Mucosa of rectum (tissue), 2 donors: ENCODE measurements around the gene CDK9.
A peak's percentile ranks its signal among the peaks of the same experiment; 100 is the strongest.
"Not testable (repeated sequence)": the region's sequence is repeated elsewhere in the genome, so short reads cannot be mapped to it uniquely, and the experiment has no call there.

ENCODE experiments used
- H3K27ac ChIP-seq, 2 donors: one replicate each; pipeline ENCODE4 v1.7.0; 2013; ENCODE audit warnings: inconsistent platforms in 2 of 2, low read depth in 2 of 2, low read length in 2 of 2
- H3K27me3 ChIP-seq, 2 donors: one replicate each; pipeline ENCODE4 v1.7.0; 2013; ENCODE audit warnings: low read length in 2 of 2; ENCODE audit not compliant: control insufficient read depth in 2 of 2, insufficient read depth in 2 of 2
- H3K36me3 ChIP-seq, 2 donors: one replicate each; pipeline ENCODE4 v1.7.0; 2013; ENCODE audit warnings: low read length in 2 of 2; ENCODE audit not compliant: control insufficient read depth in 2 of 2, insufficient read depth in 2 of 2
- H3K4me1 ChIP-seq, 2 donors: one replicate each; pipeline ENCODE4 v1.7.0; 2013; ENCODE audit warnings: low read length in 2 of 2, mild to moderate bottlenecking in 1 of 2; ENCODE audit not compliant: control insufficient read depth in 2 of 2, insufficient read depth in 2 of 2
- H3K4me3 ChIP-seq, 2 donors: one replicate each; pipeline ENCODE4 v1.7.0; 2013; ENCODE audit warnings: low read length in 2 of 2
- H3K9ac ChIP-seq, 2 donors: one replicate each; pipeline ENCODE4 v1.7.0; 2013; ENCODE audit warnings: low read length in 2 of 2, low read depth in 1 of 2, mild to moderate bottlenecking in 1 of 2
- H3K9me3 ChIP-seq, 2 donors: one replicate each; pipeline ENCODE4 v1.7.0; 2013; ENCODE audit warnings: low read length in 2 of 2; ENCODE audit not compliant: control insufficient read depth in 2 of 2
- donor health status: healthy.
- donor health status: Normal muscosa, but diverticular disease.

CDK9 gene

DNA sequence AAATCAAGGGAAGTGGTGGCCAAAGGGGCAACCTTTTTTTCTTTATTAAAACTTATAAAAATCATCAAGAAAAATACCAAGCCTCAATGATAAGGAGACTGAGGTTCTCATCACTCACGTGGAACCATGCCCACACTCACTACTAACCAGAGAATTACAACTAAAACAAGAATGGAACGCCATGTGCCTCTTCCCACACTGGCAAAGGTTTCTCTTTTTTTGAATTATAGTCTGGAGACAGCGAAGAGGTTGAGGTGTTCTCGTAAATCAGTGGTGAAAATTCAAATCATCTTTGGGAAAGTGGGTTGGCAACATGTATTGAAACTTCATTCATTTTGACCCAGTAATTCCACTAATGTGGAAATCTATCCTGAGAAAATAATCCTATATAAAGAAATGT lies 36.3 kb downstream of the CDK9 start:
- Histone ChIP-seq H3K27ac (no peak overlapping the region), H3K4me3 (no peak overlapping the region), H3K9me3 (no peaks in the 10 kb centered on the region), H3K4me1 (peaks cover 0 to 6% of the 10 kb centered on the region in 2 donors), H3K36me3 (peaks cover 4 to 22% of the 10 kb centered on the region in 2 donors), H3K9ac (no peak overlapping the region), H3K27me3 (no peaks in the 10 kb centered on the region)

DNA sequence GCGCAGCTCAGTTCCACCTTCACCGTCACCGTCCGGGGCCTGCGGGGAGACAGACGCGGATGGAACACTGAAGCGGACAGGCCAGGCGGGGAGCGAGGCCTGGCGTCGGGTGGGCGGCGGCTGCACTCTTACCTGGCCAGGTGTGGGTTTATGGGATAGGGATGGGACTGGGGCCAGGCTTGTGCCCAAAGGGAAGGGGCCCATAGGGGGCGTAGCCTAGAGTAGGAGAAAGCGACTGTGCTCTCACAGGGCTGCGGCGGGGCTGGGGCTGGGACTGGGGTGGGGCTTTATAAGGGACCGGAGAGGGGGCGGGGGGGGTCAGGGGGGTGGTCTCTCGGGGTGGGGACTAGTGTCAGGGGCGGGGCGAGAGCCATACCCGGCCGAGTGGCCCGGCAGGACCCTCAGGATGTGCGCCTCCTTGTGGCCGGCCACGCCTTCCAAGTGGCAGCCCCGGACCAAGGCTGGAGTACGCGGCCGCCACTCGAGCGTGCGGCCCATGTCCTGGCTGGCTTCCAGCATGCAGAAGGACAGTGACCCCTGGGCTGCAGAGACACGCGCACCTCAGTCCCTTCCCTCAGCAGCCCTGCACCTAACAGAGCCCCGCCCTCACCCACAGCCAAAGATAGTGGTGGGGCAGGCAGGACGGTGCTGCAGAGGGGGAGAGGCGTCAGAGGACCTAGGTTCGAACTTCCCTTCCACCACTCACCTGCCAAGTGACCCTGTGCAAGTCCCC lies 39.7 kb downstream of the CDK9 start:
- Histone ChIP-seq H3K4me1 (peaks cover 4 to 18% of the 10 kb centered on the region in 2 donors), H3K27me3 (no peaks in the 10 kb centered on the region), H3K9me3 (no peaks in the 10 kb centered on the region), H3K4me3 (no peak overlapping the region), H3K27ac (no peak overlapping the region), H3K9ac (no peak overlapping the region), H3K36me3 (peaks cover 4 to 11% of the 10 kb centered on the region in 2 donors)

- Histone ChIP-seq H3K4me3 (no peak overlapping the region), H3K9ac (no peak overlapping the region), H3K27ac (no peak overlapping the region), H3K9me3 (no peaks in the 10 kb centered on the region), H3K27me3 (no peaks in the 10 kb centered on the region), H3K4me1 (peaks cover 4 to 18% of the 10 kb centered on the region in 2 donors), H3K36me3 (peaks cover 4 to 11% of the 10 kb centered on the region in 2 donors)
Measured at GRCh38 chr9:127826253-127826913, 40.5 kb downstream of the CDK9 start.

- Histone ChIP-seq H3K36me3 (peaks cover 4 to 11% of the 10 kb centered on the region in 2 donors), H3K9ac (peak overlapping the region in 1 of 2 donors; percentile 59)
Measured at GRCh38 chr9:127828262-127829031, 42.6 kb downstream of the CDK9 start.

DNA sequence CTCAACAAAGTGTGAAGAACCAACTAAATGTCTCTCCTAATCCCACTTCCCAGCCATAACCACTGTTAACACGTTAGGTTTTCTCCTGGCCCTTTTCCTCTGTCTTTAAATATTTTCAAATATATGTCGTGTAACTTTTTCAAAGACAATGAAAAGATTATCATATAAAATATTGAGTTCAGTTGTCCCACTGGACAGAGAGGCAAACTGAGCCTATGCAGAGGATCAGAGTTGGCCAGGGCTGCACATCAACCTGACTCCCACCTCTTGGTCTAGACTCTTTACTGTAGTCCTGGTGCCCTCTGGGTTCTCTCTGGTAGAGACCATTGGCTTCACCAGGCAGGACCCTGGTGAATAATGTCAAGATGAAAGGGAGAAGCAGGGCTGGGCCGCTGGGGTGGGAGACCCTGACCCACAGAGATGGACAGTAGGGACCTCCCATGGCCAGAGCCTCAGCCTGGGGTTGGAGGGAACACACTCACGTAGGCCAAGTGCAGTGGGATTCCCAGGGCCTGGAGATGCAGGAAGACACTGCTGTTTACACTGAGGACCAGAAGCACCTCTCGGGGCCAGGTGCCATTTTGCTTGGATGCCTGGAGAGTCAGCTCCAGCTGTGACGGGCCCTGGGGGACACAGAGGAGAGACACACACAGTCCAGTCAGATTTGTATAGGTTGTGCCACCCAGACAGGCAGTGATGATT lies 43.5 kb downstream of the CDK9 start:
- Histone ChIP-seq H3K36me3 (peaks cover 4 to 6% of the 10 kb centered on the region in 2 donors), H3K27ac (peak overlapping the region; percentile 21 to 39), H3K27me3 (no peaks in the 10 kb centered on the region), H3K4me1 (peaks cover 4 to 18% of the 10 kb centered on the region in 2 donors), H3K9ac (no peak overlapping the region), H3K4me3 (no peak overlapping the region), H3K9me3 (no peaks in the 10 kb centered on the region)

More at GRCh38 chr9:127828262-127829031, 42.6 kb downstream of the CDK9 start:
- Histone ChIP-seq H3K4me1 (peaks cover 4 to 18% of the 10 kb centered on the region in 2 donors), H3K4me3 (peak overlapping the region; percentile 53 to 57), H3K27ac (peak overlapping the region; percentile 53 to 82), H3K9me3 (no peaks in the 10 kb centered on the region), H3K27me3 (no peaks in the 10 kb centered on the region)

- Histone ChIP-seq H3K4me3 (no peak overlapping the region), H3K36me3 (no peaks in the 10 kb centered on the region), H3K4me1 (peaks cover 11 to 29% of the 10 kb centered on the region in 2 donors), H3K27ac (no peak overlapping the region), H3K9me3 (no peaks in the 10 kb centered on the region), H3K27me3 (peaks cover 0 to 2% of the 10 kb centered on the region in 2 donors), H3K9ac (no peak overlapping the region)
Measured at GRCh38 chr9:127832248-127832647, 46.4 kb downstream of the CDK9 start.

DNA sequence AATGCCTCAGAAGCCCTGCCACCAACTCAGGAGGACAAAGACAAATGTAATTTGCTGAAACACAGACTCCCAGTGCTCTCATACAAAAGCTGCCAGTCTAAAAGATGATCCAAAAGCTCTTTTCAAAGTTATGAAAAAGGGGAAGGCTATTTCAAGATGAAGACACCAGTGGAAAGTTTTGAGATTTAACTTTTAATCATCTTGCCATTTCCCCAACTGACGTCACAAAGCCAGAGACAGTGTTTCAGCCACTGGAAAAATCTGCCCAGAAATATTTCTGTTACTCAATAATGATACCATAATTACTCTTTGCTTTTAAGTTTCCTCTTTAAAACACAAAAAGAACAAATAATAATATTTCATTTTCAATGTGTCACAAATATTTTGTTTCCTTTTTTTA lies 47.7 kb downstream of the CDK9 start:
- no peaks in the 10 kb centered on the region for H3K9me3 ChIP-seq
- no peaks in the 10 kb centered on the region for H3K36me3 ChIP-seq
- peaks cover 0 to 2% of the 10 kb centered on the region in 2 donors for H3K27me3 ChIP-seq
- no peak overlapping the region for H3K9ac ChIP-seq
- H3K4me3 ChIP-seq = no peak overlapping the region
- H3K27ac ChIP-seq = no peak overlapping the region
- peaks cover 15 to 31% of the 10 kb centered on the region in 2 donors for H3K4me1 ChIP-seq

DNA sequence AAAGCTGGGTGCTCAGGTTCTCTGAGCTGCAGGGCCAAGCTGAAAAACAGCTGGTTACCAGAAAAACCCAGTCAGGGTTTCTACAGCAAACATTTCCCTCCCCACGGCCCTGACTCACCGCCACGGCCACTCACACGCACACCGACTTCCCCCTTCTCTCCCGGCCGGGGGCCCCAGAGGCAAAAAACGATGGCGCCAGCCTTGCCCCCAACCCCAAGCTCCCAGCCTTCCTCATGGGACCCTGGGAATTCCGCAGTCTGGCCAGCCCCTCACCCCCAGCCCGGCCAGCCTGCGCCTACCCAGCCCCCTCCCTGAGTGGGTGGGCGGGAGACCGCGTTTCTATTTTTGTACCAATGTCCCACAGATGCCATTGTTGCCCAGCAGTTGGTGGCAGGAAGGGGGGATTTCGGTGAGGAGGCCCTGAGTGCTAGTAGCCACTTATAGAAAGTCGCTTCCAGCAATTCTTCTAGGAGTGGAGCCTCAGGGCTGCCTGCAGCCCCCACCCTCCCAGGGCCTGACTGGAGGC lies 50.2 kb downstream of the CDK9 start:
- no peak overlapping the region for H3K4me3 ChIP-seq
- H3K4me1 ChIP-seq = peaks cover 19 to 29% of the 10 kb centered on the region in 2 donors
- peak overlapping the region; percentile 34 to 35 for H3K9ac ChIP-seq

DNA sequence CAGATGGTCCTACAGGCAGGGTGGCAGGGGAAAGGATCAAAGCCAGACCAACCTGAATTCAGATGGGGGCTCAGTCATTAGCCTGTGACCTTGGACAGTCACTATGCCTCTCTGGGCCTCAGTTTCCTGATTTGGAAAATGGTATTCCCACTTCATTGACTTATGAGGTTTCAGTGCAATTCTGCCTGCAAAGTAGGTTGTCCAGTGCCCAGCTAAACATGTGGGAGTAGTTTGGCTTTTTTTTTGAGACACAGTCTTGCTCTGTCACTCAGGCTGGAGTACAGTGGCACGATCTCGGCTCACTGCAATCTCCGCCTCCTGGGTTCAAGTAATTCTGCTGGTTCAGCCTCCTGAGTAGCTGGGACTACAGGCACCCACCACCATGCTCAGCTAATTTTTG lies 50.7 kb downstream of the CDK9 start:
- H3K27me3 ChIP-seq, H3K36me3 ChIP-seq, H3K9me3 ChIP-seq, H3K4me3 ChIP-seq: not testable (repeated sequence)
- H3K9ac ChIP-seq = peak overlapping the region in 1 of 2 donors; percentile 34
- peaks cover 19 to 29% of the 10 kb centered on the region in 2 donors for H3K4me1 ChIP-seq
- peak overlapping the region; percentile 78 to 81 for H3K27ac ChIP-seq

More for the DNA sequence above, 50.2 kb downstream of the CDK9 start:
- peaks cover 2% of the 10 kb centered on the region in 2 donors for H3K27me3 ChIP-seq
- H3K36me3 ChIP-seq = no peaks in the 10 kb centered on the region
- H3K27ac ChIP-seq = peak overlapping the region; percentile 78 to 81
- no peaks in the 10 kb centered on the region for H3K9me3 ChIP-seq
